Panc1 (cell line): Measurements from ENCODE around the gene WASL. TPM values are rescaled to one million over a fixed set of nuclear protein-coding genes. Genes with fewer than 3 reads are reported as not detected.

Source experiments
- ATAC-seq: fragments of 200-7000 bp; cut with Tn5 transposase; 2 replicates; pipeline ENCODE4 v1.9.1; 2020; ENCODE audit warnings: mild to moderate bottlenecking, moderate library complexity
- BruUV-seq: library from RNA; stranded (reverse); fragments of 400-500 nt; replicated peaks from 2 replicates; lab custom pipeline; 2021; lab: Mats Ljungman, UMichigan
- CTCF ChIA-PET: fragments of 300-600 bp; sonication (Branson Sonifier 250); formaldehyde crosslinking; loops from one replicate; lab custom pipeline; 2022; ENCODE audit warnings: antibody characterized with exemption; lab: Charles Lee
- POLR2A ChIA-PET: fragments of 300-600 bp; sonication (Branson Sonifier 250); formaldehyde crosslinking; loops from one replicate; lab custom pipeline; 2022; ENCODE audit warnings: antibody characterized with exemption; lab: Charles Lee
- DNase-seq: peaks from one replicate; pipeline ENCODE4 v3.0.0-alpha.2; 2010; ENCODE audit warnings: low read depth, low spot score
- H3K27ac ChIP-seq: 2 replicates; pipeline ENCODE4 v1.5.1; 2011; ENCODE audit warnings: mild to moderate bottlenecking, low read length, inconsistent platforms
- H3K27me3 ChIP-seq: fragments of 200-500 bp; sonication (Bioruptor generic); 2 replicates; pipeline ENCODE4 v1.6.0; 2014; ENCODE audit warnings: low read length, inconsistent platforms; ENCODE audit not compliant: control insufficient read depth, insufficient read depth
- H3K36me3 ChIP-seq: fragments of 200-500 bp; sonication (Bioruptor generic); 2 replicates; pipeline ENCODE4 v1.5.1; 2014; ENCODE audit warnings: inconsistent platforms, mild to moderate bottlenecking, low read length, moderate library complexity; ENCODE audit not compliant: control insufficient read depth, insufficient read depth
- H3K4me1 ChIP-seq: 2 replicates; pipeline ENCODE4 v1.5.1; 2011; ENCODE audit warnings: inconsistent platforms, mild to moderate bottlenecking, low read length, moderate library complexity; ENCODE audit not compliant: control insufficient read depth, insufficient read depth
- H3K4me3 ChIP-seq, 2 experiments: 2 replicates each; pipeline ENCODE4 v1.5.1; 2011 to 2012; ENCODE audit warnings: low read depth in 2 of 2, low read length in 2 of 2, mild to moderate bottlenecking in 2 of 2, inconsistent platforms in 1 of 2, moderate library complexity in 1 of 2
- H3K9me3 ChIP-seq: fragments of 200-500 bp; sonication (Bioruptor generic); 2 replicates; pipeline ENCODE4 v1.5.1; 2014; ENCODE audit warnings: low read depth, mild to moderate bottlenecking, inconsistent platforms, low read length, moderate library complexity; ENCODE audit not compliant: control insufficient read depth, insufficient read depth
- POLR2AphosphoS5 ChIP-seq: IDR thresholded peaks from 2 replicates; pipeline ENCODE4 v1.6.1; 2012; ENCODE audit warnings: mild to moderate bottlenecking, low read depth, low read length, moderate library complexity
- REST ChIP-seq, 2 experiments: IDR thresholded peaks; 2 replicates each; pipeline ENCODE4 v1.6.1; 2011 to 2012; ENCODE audit warnings: low read depth in 2 of 2, control low read depth in 1 of 2, low read length in 1 of 2, mild to moderate bottlenecking in 1 of 2, moderate library complexity in 1 of 2; ENCODE audit not compliant: insufficient read depth in 1 of 2
- SIN3A ChIP-seq: IDR thresholded peaks from 2 replicates; pipeline ENCODE4 v1.6.1; 2012; ENCODE audit warnings: low read depth, mild to moderate bottlenecking, low read length, moderate library complexity, borderline replicate concordance; ENCODE audit not compliant: insufficient read depth
- TCF7L2 ChIP-seq: IDR thresholded peaks from 2 replicates; pipeline ENCODE4 v1.6.1; 2011; ENCODE audit warnings: mild to moderate bottlenecking, low read depth, low read length, inconsistent platforms
- in situ Hi-C: cut with HindIII; loops from 2 replicates; pipeline ENCODE4 v1.10.0; 2016; ENCODE audit warnings: low sequenced_read_pairs, low pct_unique_long_range_greater_than_20kb
- intact Hi-C: fragments of 100-400 bp; cut with micrococcal nuclease; formaldehyde crosslinking; loops from one replicate; pipeline ENCODE4 v1.10.0; 2022; ENCODE audit not compliant: unreplicated experiment
- total RNA-seq: library from RNA; stranded (reverse); gene quantifications from one replicate; pipeline ENCODE4 v1.2.1, GENCODE V29; 2021; ENCODE audit not compliant: unreplicated experiment
- TF ChIP-seq, protein P1 (sequence below): fragments of 450-650 bp; IDR thresholded peaks from 2 replicates; pipeline ENCODE4 v1.5.1; 2017; ENCODE audit warnings: mild to moderate bottlenecking

The WASL gene
- total RNA-seq, 1 experiment from 2014 or later = 29.6 TPM

GRCh38 chr7:123666492-123666891 lies 82.3 kb downstream of the WASL start:
- Histone ChIP-seq H3K27ac (no peak overlapping the region), H3K4me1 (no peaks in the 10 kb centered on the region), H3K4me3 (no peak overlapping the region), H3K9me3 (no peaks in the 10 kb centered on the region), H3K27me3 (peaks cover 20% of the 10 kb centered on the region), H3K36me3 (no peaks in the 10 kb centered on the region)
- in situ Hi-C loops (no loop called here), intact Hi-C loops (no loop called here)
- ChIA-PET POLR2A (no interaction called here), CTCF (no interaction called here)
- no peak for TF ChIP-seq SIN3A
- TF ChIP-seq REST (IDR thresholded peaks at IDR 0.05; ENCODE audit: insufficient read depth in 1 of 2, low read depth in 2 of 2, low read length in 1 of 2) = no peak
- TF ChIP-seq POLR2AphosphoS5 = no peak
- no peak for TF ChIP-seq TCF7L2
- TF ChIP-seq, protein P1, sequence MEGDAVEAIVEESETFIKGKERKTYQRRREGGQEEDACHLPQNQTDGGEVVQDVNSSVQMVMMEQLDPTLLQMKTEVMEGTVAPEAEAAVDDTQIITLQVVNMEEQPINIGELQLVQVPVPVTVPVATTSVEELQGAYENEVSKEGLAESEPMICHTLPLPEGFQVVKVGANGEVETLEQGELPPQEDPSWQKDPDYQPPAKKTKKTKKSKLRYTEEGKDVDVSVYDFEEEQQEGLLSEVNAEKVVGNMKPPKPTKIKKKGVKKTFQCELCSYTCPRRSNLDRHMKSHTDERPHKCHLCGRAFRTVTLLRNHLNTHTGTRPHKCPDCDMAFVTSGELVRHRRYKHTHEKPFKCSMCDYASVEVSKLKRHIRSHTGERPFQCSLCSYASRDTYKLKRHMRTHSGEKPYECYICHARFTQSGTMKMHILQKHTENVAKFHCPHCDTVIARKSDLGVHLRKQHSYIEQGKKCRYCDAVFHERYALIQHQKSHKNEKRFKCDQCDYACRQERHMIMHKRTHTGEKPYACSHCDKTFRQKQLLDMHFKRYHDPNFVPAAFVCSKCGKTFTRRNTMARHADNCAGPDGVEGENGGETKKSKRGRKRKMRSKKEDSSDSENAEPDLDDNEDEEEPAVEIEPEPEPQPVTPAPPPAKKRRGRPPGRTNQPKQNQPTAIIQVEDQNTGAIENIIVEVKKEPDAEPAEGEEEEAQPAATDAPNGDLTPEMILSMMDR = no peak
- ATAC-seq = no peak; the same call in 1 of the 2 replicates
- no peak for DNase-seq
- BruUV-seq = no TSS peak

DNA sequence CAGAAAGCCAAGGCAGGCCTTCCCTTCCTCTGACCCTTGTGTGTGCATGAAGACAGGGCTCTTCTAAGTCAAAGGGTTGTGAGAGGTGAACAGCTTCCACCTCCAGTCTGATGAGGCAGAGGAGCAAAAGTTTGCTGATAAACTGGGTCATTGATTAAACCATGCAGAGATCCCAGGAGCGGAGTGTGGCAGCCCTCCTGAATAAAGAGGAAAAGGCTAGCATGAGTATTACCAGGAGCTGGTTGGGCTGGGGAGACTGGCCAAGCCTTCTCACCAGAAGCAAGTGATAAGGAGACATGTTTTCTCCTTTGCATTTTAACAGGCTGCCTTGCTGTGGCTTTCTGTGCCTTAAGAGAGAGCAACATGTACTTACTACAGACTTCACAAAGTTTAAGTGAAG lies 82.9 kb downstream of the WASL start:
- no peak for ATAC-seq
- intact Hi-C loops = no loop called here
- Histone ChIP-seq H3K4me3 (no peak overlapping the region), H3K4me1 (no peaks in the 10 kb centered on the region), H3K9me3 (no peaks in the 10 kb centered on the region), H3K36me3 (no peaks in the 10 kb centered on the region), H3K27me3 (peaks cover 23% of the 10 kb centered on the region), H3K27ac (no peak overlapping the region)
- TF ChIP-seq TCF7L2 (no peak), POLR2AphosphoS5 (no peak), SIN3A (no peak), REST (IDR thresholded peaks at IDR 0.05; ENCODE audit: insufficient read depth in 1 of 2, low read depth in 2 of 2, low read length in 1 of 2) (no peak)
- TF ChIP-seq, protein P1 = no peak
- no TSS peak for BruUV-seq
- in situ Hi-C loops = no loop called here
- POLR2A ChIA-PET = no interaction called here
- CTCF ChIA-PET = no interaction called here
- DNase-seq = no peak
